GM12878 (cell line): ENCODE measurements around the gene ZNF407. TPM values are rescaled to one million over a fixed set of nuclear protein-coding genes. Genes with fewer than 3 reads are reported as not detected.

ENCODE experiments used
- ATAC-seq: fragments of 200-7000 bp; cut with Tn5 transposase; 3 replicates; pipeline ENCODE4 v1.9.1; 2020; ENCODE audit warnings: mild to moderate bottlenecking, moderate library complexity
- BruUV-seq: library from RNA; stranded (reverse); fragments of 400-500 nt; replicated peaks from 2 replicates; lab custom pipeline; 2021; lab: Mats Ljungman, UMichigan
- CTCF ChIA-PET: fragments of 300-600 bp; sonication (Branson Sonifier 250); formaldehyde crosslinking; extraction: SDS; loops from one replicate; lab custom pipeline; 2021; ENCODE audit warnings: inconsistent platforms; lab: Yijun Ruan, JAX
- POLR2A ChIA-PET: fragments of 350-600 bp; formaldehyde crosslinking; extraction: SDS; loops from one replicate; lab custom pipeline; 2021; ENCODE audit warnings: inconsistent platforms; lab: Charles Lee
- RAD21 ChIA-PET: fragments of 300-600 bp; sonication (Branson Sonifier 250); formaldehyde crosslinking; loops from one replicate; lab custom pipeline; 2023; ENCODE audit warnings: antibody characterized with exemption; ENCODE audit not compliant: unreplicated experiment; lab: Charles Lee
- SMC1A ChIA-PET: fragments of 300-600 bp; sonication (Branson Sonifier 250); formaldehyde crosslinking; loops from one replicate; lab custom pipeline; 2023; ENCODE audit not compliant: unreplicated experiment, uncharacterized antibody; lab: Charles Lee
- DNase-seq: peaks from one replicate; pipeline ENCODE4 v3.0.0-alpha.2; 2011; ENCODE audit warnings: low read depth, low spot score
- FAIRE-seq: peaks from 3 replicates; lab custom pipeline; 2011; peaks lifted over from hg19 to GRCh38; lab: Jason Lieb, UNC
- H2AFZ ChIP-seq: 2 replicates; pipeline ENCODE4 v1.6.0; 2011; ENCODE audit warnings: low read depth, low read length, control low read depth; ENCODE audit not compliant: control insufficient read depth
- H3K27ac ChIP-seq: 2 replicates; pipeline ENCODE4 v1.5.1; 2011; ENCODE audit warnings: control low read depth; ENCODE audit not compliant: control insufficient read depth, insufficient read depth
- H3K27me3 ChIP-seq, 2 experiments: replicated peaks in 1 of 2; 2 replicates each; pipeline versions ENCODE4 v1.6.0 to v1.6.1; 2011; ENCODE audit warnings: low read length in 1 of 2; ENCODE audit not compliant: control insufficient read depth in 2 of 2, insufficient read depth in 2 of 2
- H3K36me3 ChIP-seq, 2 experiments: 2 replicates each; pipeline ENCODE4 v1.5.1; 2011; ENCODE audit warnings: low read length in 1 of 2; ENCODE audit not compliant: control insufficient read depth in 2 of 2, insufficient read depth in 2 of 2
- H3K4me1 ChIP-seq: 2 replicates; pipeline ENCODE4 v1.6.1; 2011; ENCODE audit warnings: mild to moderate bottlenecking, low read length, moderate library complexity, mixed read lengths; ENCODE audit not compliant: control insufficient read depth, insufficient read depth
- H3K4me2 ChIP-seq: 2 replicates; pipeline ENCODE4 v1.6.0; 2011; ENCODE audit warnings: control low read depth; ENCODE audit not compliant: control insufficient read depth, insufficient read depth
- H3K4me3 ChIP-seq: fragments of 200-600 bp; sonication (generic); 2 replicates; pipeline ENCODE4 v1.5.1; 2016
- H3K79me2 ChIP-seq: 2 replicates; pipeline ENCODE4 v1.6.0; 2011; ENCODE audit warnings: low read length; ENCODE audit not compliant: control insufficient read depth, insufficient read depth
- H3K9ac ChIP-seq: 2 replicates; pipeline ENCODE4 v1.8.0; 2011; ENCODE audit warnings: low read length, control low read depth, mixed read lengths; ENCODE audit not compliant: control insufficient read depth, insufficient read depth
- H3K9me3 ChIP-seq: replicated peaks from 3 replicates; pipeline ENCODE4 v1.5.1; 2011; ENCODE audit warnings: mild to moderate bottlenecking, low read length; ENCODE audit not compliant: control insufficient read depth, insufficient read depth
- H4K20me1 ChIP-seq: 2 replicates; pipeline ENCODE4 v1.6.0; 2011; ENCODE audit not compliant: control insufficient read depth, insufficient read depth
- FOS ChIP-seq: IDR thresholded peaks from 3 replicates; pipeline ENCODE4 v1.6.1; 2011; ENCODE audit warnings: borderline replicate concordance; ENCODE audit not compliant: insufficient read length; ENCODE audit errors: extremely low read depth
- IRF4 ChIP-seq: IDR thresholded peaks from 2 replicates; pipeline ENCODE4 v1.6.1; 2011; ENCODE audit warnings: low read depth, low read length
- MYB ChIP-seq: fragments of 150-350 bp; IDR thresholded peaks from 2 replicates; pipeline ENCODE4 v1.6.1; 2014; ENCODE audit warnings: mild to moderate bottlenecking, low read depth, low read length, borderline replicate concordance
- NBN ChIP-seq: fragments of 450-650 bp; IDR thresholded peaks from 2 replicates; pipeline ENCODE4 v1.6.1; 2016
- NR2C1 ChIP-seq: fragments of 450-650 bp; IDR thresholded peaks from 2 replicates; pipeline ENCODE4 v1.6.1; 2017; ENCODE audit warnings: antibody characterized with exemption, mild to moderate bottlenecking, moderate library complexity
- PAX5 ChIP-seq: IDR thresholded peaks from 2 replicates; pipeline ENCODE4 v1.6.1; 2011; ENCODE audit warnings: low read depth, low read length, borderline replicate concordance
- RB1 ChIP-seq: fragments of 450-650 bp; formaldehyde crosslinking; IDR thresholded peaks from 2 replicates; pipeline ENCODE4 v1.6.1; 2017; ENCODE audit warnings: mild to moderate bottlenecking, borderline replicate concordance
- ZZZ3 ChIP-seq: IDR thresholded peaks from 2 replicates; pipeline ENCODE4 v1.6.1; 2011; ENCODE audit warnings: low read depth; ENCODE audit not compliant: control insufficient read depth, insufficient read length
- WGBS: methylation state at CpG from one replicate; pipeline ENCODE4 v1.1.6; 2016; ENCODE audit warnings: low lambda C conversion rate; ENCODE audit not compliant: insufficient replicate concordance, insufficient coverage; ENCODE audit errors: missing lambda C conversion rate; 5-methylcytosine and 5-hydroxymethylcytosine counted together
- in situ Hi-C: fragments of 300-500 bp; cut with MboI; formaldehyde crosslinking; loops from 9 replicates; pipeline ENCODE4 v1.14.3; 2018; ENCODE audit warnings: mixed read lengths
- intact Hi-C: fragments of 100-400 bp; cut with micrococcal nuclease; formaldehyde crosslinking; loops from one replicate; pipeline ENCODE4 v1.14.2; 2022; ENCODE audit not compliant: unreplicated experiment
- polyA plus RNA-seq, 11 experiments: library from polyadenylated mRNA; depleted of rRNA in 4 of 11; unstranded in 6 of 11; stranded (reverse) in 5 of 11; fragments of >200 nt; fragmentation: Nextera tagmentation in 4 of 11; fragmentation: Illumina TruSeq in 1 of 11; extraction: Ambion mirVana in 4 of 11; extraction: Trizol in 1 of 11; gene quantifications; 1 replicate in 1 of 11; 2 replicates in 10 of 11; pipeline versions ENCODE4 v1.2.1 to v1.2.3, GENCODE V29; 2011 to 2016; ENCODE audit warnings: inconsistent platforms in 2 of 11, missing spikeins in 2 of 11, low read depth in 1 of 11
- total RNA-seq, 4 experiments: library from RNA; depleted of rRNA in 3 of 4; stranded (reverse); fragments of >200 nt in 3 of 4; fragmentation: Illumina TruSeq in 1 of 4; extraction: Trizol in 1 of 4; gene quantifications; 2 replicates each; pipeline versions ENCODE4 v1.2.1 to v1.2.3, GENCODE V29; 2013 to 2021
- TF ChIP-seq, protein P1 (sequence below): fragments of 450-650 bp; IDR thresholded peaks from 2 replicates; pipeline ENCODE4 v1.6.1; 2017; ENCODE audit warnings: mild to moderate bottlenecking
- TF ChIP-seq, protein P2 (sequence below): fragments of 450-650 bp; IDR thresholded peaks from 2 replicates; pipeline ENCODE4 v1.6.1; 2017; ENCODE audit warnings: mild to moderate bottlenecking, low read depth, inconsistent platforms; ENCODE audit not compliant: poor library complexity, severe bottlenecking
- TF ChIP-seq, protein P3 (sequence below): fragments of 150-350 bp; IDR thresholded peaks from 2 replicates; pipeline ENCODE4 v1.6.1; 2016; ENCODE audit warnings: low read depth, low read length
- TF ChIP-seq, protein P4 (sequence below): IDR thresholded peaks from 2 replicates; pipeline ENCODE4 v1.6.1; 2012; ENCODE audit warnings: low read length, inconsistent platforms

The ZNF407 gene
- total and polyA plus RNA-seq, 10 of the 15 experiments (the other 5 are each of a cell fraction or from before 2014, with no cell fraction given), result 0.69 to 11.6 (median 5.3) TPM

DNA sequence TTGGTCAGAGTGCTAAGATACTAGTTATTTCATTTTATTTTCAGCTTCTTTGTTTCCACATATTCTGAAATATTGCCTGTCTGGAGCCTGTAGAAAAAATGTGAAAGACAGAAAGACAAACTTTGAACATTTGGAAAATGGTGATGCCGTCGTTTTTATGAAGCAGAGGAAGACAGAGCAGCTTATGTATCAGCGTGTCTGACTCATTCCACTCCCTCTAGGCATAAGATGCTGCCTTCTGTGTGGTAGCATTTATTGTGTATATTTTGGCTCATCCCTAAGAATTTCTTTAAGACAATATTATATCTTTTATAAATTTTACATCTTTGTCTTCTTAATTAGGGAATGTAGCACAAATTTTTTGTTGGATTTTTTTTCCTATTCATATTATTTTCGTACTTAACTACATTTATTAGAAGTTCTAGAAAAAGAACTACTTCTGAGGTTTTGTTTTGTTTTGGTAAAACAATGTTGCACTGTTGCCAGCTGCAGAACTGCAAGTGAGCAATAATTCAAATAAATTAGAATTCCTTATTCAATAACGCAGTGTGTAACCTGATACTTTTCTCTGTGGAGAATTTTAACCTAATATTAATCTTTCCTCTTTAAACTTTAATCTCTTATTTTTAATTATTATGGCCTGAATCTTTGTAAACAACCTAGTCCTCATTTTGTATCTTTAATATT, 300.4 kb downstream of the ZNF407 start (continued):
- TF ChIP-seq, protein P1, sequence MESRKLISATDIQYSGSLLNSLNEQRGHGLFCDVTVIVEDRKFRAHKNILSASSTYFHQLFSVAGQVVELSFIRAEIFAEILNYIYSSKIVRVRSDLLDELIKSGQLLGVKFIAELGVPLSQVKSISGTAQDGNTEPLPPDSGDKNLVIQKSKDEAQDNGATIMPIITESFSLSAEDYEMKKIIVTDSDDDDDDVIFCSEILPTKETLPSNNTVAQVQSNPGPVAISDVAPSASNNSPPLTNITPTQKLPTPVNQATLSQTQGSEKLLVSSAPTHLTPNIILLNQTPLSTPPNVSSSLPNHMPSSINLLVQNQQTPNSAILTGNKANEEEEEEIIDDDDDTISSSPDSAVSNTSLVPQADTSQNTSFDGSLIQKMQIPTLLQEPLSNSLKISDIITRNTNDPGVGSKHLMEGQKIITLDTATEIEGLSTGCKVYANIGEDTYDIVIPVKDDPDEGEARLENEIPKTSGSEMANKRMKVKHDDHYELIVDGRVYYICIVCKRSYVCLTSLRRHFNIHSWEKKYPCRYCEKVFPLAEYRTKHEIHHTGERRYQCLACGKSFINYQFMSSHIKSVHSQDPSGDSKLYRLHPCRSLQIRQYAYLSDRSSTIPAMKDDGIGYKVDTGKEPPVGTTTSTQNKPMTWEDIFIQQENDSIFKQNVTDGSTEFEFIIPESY, result no peak
- TF ChIP-seq RB1 (no peak), PAX5 (no peak)
- TF ChIP-seq, protein P2, sequence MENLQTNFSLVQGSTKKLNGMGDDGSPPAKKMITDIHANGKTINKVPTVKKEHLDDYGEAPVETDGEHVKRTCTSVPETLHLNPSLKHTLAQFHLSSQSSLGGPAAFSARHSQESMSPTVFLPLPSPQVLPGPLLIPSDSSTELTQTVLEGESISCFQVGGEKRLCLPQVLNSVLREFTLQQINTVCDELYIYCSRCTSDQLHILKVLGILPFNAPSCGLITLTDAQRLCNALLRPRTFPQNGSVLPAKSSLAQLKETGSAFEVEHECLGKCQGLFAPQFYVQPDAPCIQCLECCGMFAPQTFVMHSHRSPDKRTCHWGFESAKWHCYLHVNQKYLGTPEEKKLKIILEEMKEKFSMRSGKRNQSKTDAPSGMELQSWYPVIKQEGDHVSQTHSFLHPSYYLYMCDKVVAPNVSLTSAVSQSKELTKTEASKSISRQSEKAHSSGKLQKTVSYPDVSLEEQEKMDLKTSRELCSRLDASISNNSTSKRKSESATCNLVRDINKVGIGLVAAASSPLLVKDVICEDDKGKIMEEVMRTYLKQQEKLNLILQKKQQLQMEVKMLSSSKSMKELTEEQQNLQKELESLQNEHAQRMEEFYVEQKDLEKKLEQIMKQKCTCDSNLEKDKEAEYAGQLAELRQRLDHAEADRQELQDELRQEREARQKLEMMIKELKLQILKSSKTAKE, result no peak
- TF ChIP-seq, all 136 proteins: peak for 0

DNA sequence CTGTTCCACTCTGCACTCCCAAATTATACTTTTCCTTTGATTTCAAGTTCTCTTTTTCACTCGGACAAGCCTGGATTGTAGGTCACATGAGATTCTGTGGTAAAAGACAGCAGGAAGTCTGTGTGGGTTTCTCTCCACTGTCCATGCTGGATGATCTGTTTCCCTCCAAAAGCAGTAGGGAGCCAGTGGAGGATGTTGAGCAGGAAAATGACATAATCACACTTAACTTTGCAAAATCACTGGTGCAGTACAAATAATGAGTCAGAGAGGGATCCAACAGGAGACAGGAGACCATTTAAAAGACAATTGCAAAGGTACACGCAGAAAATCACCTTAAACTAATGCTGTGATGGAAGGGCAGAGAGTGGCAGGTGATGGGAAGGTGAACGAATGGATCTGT, 301.3 kb downstream of the ZNF407 start:
- POLR2A ChIA-PET, result no interaction called here
- no peaks in the 10 kb centered on the region for H3K27me3 ChIP-seq
- no peak for FAIRE-seq
- TF ChIP-seq IRF4, result no peak
- no peak for TF ChIP-seq MYB
- TF ChIP-seq ZZZ3, result no peak
- TF ChIP-seq NR2C1, result no peak
- no peak for TF ChIP-seq NBN
- no peak for TF ChIP-seq FOS
- TF ChIP-seq, protein P3, sequence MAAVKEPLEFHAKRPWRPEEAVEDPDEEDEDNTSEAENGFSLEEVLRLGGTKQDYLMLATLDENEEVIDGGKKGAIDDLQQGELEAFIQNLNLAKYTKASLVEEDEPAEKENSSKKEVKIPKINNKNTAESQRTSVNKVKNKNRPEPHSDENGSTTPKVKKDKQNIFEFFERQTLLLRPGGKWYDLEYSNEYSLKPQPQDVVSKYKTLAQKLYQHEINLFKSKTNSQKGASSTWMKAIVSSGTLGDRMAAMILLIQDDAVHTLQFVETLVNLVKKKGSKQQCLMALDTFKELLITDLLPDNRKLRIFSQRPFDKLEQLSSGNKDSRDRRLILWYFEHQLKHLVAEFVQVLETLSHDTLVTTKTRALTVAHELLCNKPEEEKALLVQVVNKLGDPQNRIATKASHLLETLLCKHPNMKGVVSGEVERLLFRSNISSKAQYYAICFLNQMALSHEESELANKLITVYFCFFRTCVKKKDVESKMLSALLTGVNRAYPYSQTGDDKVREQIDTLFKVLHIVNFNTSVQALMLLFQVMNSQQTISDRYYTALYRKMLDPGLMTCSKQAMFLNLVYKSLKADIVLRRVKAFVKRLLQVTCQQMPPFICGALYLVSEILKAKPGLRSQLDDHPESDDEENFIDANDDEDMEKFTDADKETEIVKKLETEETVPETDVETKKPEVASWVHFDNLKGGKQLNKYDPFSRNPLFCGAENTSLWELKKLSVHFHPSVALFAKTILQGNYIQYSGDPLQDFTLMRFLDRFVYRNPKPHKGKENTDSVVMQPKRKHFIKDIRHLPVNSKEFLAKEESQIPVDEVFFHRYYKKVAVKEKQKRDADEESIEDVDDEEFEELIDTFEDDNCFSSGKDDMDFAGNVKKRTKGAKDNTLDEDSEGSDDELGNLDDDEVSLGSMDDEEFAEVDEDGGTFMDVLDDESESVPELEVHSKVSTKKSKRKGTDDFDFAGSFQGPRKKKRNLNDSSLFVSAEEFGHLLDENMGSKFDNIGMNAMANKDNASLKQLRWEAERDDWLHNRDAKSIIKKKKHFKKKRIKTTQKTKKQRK, result no peak
- TF ChIP-seq, protein P4, sequence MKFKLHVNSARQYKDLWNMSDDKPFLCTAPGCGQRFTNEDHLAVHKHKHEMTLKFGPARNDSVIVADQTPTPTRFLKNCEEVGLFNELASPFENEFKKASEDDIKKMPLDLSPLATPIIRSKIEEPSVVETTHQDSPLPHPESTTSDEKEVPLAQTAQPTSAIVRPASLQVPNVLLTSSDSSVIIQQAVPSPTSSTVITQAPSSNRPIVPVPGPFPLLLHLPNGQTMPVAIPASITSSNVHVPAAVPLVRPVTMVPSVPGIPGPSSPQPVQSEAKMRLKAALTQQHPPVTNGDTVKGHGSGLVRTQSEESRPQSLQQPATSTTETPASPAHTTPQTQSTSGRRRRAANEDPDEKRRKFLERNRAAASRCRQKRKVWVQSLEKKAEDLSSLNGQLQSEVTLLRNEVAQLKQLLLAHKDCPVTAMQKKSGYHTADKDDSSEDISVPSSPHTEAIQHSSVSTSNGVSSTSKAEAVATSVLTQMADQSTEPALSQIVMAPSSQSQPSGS, result no peak

More for the DNA sequence above, 301.3 kb downstream of the ZNF407 start:
- SMC1A ChIA-PET, result interaction anchor here (3.0 kb wide), 1 partner anchor 64 kb away, joined by 15 read pairs; no protein-coding TSS in a partner anchor
- no peak overlapping the region for H3K9ac ChIP-seq
- in situ Hi-C loops, result no loop called here
- no peak for DNase-seq
- H3K4me2 ChIP-seq, result no peak overlapping the region
- ATAC-seq, result no peak
- CTCF ChIA-PET, result no interaction called here
- H3K9me3 ChIP-seq, result no peaks in the 10 kb centered on the region
- RAD21 ChIA-PET, result no interaction called here
- BruUV-seq, result no TSS peak
- H3K4me1 ChIP-seq, result no peaks in the 10 kb centered on the region
- no peak overlapping the region for H2AFZ ChIP-seq
- H3K36me3 ChIP-seq, result no peaks in the 10 kb centered on the region
- WGBS, result 77% methylated on average over 3 of the region's 3 CpGs
- no peak overlapping the region for H3K27ac ChIP-seq
- no peaks in the 10 kb centered on the region for H4K20me1 ChIP-seq
- H3K4me3 ChIP-seq, result no peak overlapping the region
- H3K79me2 ChIP-seq, result no peaks in the 10 kb centered on the region
- intact Hi-C loops, result loop anchor here (5.0 kb wide), 1 partner anchor 63 kb away; no protein-coding TSS in a partner anchor
